NCI-H146 treated with DMSO at 0.1 percent for 48 hours (cell line): ENCODE data around the gene ANKRD39.
"Not testable (repeated sequence)": the region's sequence is repeated elsewhere in the genome, so short reads cannot be mapped to it uniquely, and the experiment has no call there.

Source experiments
- DNase-seq: peaks from one replicate; lab custom pipeline; 2025; ENCODE audit not compliant: unreplicated experiment; lab: John Stamatoyannopoulos, UW

The ANKRD39 gene

DNA sequence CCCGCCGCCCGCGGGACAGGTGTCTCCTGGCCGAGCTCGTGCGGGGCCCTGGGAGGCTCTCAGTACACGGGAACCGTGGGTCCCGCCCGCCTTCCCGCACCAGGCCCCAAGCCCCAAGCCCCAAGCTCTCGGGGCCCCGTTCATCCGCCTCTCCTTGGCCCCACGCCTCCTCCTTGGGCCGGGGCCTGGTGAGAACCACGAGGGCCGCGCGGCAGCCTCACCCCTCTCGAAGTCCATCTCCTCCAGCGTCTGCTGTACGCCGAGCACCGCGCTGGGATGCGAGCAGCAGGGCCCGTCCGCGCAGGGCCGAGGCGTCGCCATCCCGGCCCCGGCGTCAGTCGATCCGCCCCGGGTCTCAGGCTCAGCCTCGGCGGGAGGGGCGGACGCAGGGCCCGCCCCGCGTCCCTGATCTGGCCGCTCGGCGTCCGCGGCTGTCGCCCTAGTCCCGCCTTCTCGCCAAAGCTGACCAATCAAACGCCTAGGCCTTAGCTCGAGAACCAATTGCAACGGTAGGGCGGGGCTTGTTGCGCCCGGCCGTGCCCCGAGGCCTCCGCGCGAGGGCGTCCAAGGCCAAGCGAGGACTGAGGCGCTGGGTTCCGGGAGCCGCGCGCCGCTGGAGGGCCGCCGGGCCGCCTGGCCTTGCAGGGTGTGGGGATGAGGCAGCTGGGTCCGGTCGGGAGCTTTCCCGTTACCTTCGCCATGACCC lies at the start of gene ANKRD39:
Gene ANKRD39 (minus strand): TSS at position 350 of the 706 bp plus-strand sequence. CDS start 29 bp downstream, at position 321.
- DNase-seq = peak; percentile 95

- DNase-seq = no peak
These were observed 48.9 kb upstream of the ANKRD39 start for GRCh38 chr2:96906729-96907114.

DNA sequence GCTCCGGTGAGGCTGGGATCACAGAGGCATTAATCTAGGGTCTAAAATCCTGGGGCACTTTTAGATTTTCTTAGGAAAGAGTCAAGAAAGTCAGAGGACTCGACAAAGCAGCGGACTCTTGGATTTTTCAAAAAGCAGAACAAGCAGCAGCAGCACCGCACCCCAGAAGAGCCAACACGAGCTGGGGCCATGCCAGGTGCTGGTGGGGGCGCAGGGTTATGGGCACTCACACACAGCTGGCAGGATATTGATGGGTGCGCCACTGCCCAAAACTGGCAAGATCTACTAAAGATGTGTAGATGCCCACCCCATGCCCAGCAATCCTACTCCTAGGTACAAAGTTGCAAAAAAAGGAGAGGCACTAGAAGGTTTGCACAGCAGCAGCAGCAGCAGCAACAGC lies 46.0 kb upstream of the ANKRD39 start:
- no peak for DNase-seq

DNA sequence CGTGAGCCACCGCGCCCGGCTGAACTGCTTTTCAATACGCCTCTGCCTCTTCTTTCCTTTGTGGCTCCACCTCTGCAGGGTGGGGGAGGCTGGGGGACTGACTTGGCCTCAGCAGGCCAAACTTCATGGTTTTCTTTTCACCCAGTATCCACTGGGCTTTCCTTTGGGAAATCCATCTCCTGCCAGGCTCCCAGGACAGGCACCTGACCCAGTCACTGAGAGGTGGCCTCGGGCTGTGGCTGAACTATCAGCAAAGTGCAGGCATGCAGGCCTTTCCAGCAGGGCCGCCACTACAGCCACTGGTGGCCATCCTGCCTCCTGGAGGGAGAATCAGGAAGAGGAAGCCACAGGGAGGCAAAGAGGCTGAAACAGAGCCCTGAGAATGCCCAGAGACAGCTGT lies 45.5 kb upstream of the ANKRD39 start:
- no peak for DNase-seq

DNA sequence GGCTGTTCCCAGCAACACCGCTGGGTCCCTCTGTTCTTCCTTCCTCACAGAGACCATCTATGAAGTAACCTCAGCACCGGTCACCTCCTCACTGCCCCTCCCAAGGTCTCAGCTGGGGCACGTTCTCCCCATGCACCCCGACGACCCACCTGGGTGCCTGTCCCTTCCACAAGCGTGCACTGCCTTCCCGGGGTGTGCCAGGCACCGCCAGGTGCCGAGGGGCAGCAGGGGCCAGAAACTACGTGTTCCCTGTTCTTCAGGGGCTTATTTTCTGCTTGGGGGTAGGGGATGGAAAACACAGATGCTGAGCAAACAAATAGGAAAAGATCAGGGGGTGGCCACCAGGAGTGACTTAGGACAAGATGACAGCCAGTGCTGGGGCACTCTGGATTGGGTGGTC lies 42.4 kb upstream of the ANKRD39 start:
- no peak for DNase-seq

- DNase-seq = no peak
These were observed 41.6 kb upstream of the ANKRD39 start for GRCh38 chr2:96899413-96899741.

GRCh38 chr2:96898641-96899412 lies 41.0 kb upstream of the ANKRD39 start:
- DNase-seq = no peak

GRCh38 chr2:96898135-96898505 lies 40.3 kb upstream of the ANKRD39 start:
- no peak for DNase-seq

GRCh38 chr2:96897491-96898134 lies 39.8 kb upstream of the ANKRD39 start:
- no peak for DNase-seq

GRCh38 chr2:96895746-96896651 lies 38.2 kb upstream of the ANKRD39 start:
- peak; percentile 53 for DNase-seq

DNA sequence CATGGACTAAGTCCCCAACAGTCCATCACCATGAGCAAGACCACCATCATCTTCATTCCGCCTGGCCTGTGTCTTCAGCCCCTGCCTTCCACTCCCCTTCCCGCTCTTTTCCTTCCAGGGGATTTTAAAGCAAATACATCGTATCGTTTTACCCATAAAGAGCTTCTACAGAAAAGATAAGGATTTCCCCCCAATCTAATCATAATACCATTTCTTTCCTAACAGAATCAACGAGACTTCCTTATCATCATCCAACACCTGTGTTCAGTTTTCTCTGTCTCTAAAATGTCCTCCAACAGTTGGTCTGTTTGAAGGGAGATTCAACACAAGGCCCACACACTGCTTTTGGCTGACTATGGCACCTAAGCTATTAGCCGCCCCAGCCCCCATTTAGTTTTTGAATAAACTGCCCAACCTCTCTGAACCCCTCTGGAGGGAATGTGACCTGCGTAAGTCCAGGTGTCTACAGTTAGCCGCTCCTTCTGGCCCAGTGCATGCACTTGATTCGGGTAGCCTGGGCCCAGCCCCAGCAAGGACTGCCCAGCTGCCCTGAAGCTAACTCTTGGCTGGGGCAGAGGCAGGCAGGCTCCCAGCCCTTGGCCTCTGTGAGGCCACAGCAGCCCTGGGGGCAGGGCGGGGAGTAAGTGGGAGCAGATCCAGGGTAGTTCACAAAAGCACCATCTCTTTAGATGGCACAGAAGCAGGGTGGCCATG lies 37.4 kb upstream of the ANKRD39 start:
- no peak for DNase-seq

GRCh38 chr2:96894151-96894531 lies 36.3 kb upstream of the ANKRD39 start:
- no peak for DNase-seq

GRCh38 chr2:96893289-96894150 lies 35.7 kb upstream of the ANKRD39 start:
- no peak for DNase-seq

- no peak for DNase-seq
These were observed 33.9 kb upstream of the ANKRD39 start for GRCh38 chr2:96891591-96892333.

GRCh38 chr2:96890726-96891385 lies 33.0 kb upstream of the ANKRD39 start:
- no peak for DNase-seq

- DNase-seq = no peak
These were observed 32.4 kb upstream of the ANKRD39 start for GRCh38 chr2:96890252-96890651.

DNA sequence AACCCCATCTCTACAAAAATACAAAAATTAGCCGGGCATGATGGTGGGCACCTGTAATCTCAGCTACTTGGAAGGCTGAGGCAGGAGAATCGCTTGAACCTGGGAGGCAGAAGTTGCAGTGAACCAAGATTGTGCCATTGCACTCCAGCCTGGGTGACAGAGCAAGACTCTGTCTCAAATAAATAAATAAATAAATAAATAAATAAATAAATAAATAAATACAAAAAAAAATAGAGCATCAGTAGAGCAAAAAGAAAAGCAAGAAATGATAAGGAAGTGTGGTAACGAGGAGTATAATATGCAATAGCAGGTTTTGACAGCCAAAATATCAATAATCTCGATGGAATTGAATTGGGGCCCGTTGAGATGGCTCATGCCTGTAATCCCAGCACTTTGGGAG lies 31.7 kb upstream of the ANKRD39 start:
- DNase-seq = not testable (repeated sequence)
